Activated CD4-positive, alpha-beta T cell treated with anti-CD3 and anti-CD28 coated beads for 4 hours (primary cell): ENCODE measurements around the gene LIPG.

Experiments used
- DNase-seq, 2 donors: peaks; one replicate each; pipeline ENCODE4 v3.0.0-alpha.2; 2020

Gene LIPG

DNA sequence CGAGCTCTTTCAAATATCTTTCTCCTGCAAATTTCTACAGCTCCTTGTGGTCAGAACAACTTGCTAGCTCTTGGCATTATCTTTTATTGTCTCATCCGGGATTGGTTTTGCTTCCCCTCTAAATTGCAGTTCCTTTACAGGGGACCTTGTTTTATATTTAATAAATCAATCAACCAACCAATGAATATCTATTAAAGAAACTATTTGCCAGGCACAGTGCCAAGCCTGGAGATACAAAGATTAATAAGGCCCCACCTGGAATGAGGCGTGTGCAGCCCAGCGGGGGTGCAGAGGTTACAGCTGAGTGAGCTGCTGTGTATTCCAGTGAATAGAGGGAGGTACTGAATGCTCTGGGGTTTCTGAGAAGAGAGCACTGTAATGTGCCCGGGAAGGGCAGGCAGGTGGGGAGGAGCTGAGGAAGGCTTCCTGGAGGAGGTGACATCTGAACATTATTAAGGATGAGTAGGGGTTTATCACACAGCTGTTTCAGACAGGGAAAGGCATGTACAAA is 51.8 kb downstream of the LIPG start:
- DNase-seq: no peak

DNA sequence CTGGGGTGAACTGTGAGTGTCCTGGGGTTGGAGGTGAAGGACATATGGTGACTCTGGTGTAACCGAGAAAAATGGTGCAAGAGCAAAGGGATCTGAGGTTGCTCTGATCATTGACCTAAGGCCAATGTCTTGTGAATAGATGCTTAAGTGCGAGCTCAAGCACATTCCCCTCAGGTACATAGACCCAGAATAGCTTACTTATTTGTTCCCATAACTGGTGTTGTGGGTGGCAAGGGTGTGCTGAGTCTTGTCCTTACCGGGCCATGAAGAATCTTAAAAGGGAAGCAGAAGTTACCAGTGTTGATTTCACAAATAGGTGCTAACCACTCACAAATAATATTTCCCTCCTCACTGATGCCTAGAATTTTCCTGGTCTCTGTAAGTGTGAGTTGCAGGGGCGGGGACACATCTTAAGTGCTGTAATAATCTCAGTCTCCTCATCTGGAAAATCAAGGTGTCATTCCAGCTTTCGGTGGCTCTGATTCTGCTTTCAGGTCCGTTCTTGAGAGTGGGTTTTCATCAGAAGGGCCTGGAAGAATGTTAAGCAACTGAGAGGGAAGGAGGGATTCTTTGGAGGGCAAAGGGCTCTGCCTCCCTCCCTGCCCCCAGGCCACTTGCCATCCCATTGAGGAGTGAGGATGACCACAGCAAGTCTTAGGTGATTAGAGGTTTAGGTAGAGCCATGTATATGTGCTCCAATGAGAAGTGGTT is 54.9 kb downstream of the LIPG start:
- no peak for DNase-seq

DNA sequence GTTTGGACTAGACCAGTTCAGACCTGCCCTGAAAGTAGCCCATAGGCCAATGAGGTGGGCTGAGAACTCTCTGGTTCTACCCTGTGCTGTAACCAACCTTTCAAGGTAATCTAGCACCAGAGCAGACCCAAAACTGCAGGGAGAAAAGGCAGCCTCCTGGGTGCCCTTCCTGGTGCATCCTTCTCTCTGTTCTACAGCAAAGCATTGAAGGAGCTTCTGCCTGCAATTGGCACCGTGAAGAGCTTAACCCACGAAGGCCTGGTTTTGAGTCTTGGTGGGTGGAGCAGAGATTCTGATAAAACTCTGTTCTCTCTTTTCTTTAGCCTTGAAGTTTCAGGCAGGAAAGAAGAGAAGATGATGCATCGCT is 55.5 kb downstream of the LIPG start:
- no peak for DNase-seq

DNA sequence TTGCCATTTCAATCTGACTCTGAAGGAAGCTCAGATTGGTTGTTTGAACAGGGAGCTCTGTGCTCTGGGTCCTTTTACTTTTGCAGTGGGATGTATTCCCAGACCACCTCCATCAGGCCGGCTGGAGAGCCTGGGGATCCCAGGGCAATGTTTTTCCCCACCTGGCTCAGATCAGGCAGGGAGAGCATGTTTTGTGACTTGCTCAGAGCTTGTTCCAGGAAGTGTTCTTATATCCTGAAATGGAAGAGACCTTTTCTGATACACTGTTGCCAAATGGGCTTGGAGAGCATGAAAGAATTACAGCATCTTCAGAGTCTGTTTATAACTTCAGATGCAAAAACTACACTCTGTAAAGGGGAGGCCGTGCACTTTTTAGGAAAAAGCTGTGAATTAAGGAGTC is 56.0 kb downstream of the LIPG start:
- DNase-seq: no peak

DNA sequence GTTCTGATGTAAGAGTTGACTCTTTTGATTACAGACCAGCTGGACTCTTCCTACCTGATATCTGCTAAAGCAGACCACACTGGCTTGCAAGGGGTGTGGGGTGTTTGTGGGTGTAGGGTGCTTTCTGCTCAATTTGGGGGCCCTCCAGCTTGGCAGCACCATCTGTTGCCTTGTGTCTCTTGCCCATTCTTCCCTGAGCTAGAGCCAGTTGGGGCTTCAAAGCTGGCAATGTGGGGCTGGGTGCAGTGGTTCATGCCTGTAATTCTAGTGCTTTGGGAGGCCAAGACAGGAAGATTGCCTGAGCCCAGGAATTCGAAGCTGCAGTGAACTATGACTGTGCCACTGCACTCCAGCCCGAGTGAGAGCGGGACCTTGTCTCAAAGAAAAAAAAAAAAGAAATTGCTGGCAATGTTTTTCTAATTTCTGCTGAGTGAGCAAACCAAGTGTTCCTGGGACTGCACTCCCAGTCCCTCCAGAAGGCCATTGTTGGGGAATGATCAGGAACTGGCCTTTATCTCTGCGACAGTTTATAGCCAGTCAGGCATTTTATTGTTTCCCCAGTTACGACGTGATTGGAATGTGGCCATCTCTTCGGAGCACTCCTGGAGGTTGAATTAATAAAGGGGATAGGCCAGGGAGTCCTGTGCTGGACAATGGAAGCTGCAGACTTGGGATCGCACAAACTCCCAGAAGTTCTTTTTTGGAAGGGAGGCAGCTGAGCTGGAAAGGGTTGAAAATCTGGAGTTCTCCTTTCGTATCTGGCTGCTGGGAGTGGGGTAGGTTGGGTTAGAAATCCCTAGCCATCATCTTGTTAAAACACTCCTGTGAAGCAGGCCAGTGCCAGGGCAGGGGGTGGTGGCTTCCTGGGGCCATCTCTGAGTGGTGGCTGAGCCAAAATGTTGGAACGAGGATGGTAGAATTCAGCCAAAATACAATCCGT is 57.2 kb downstream of the LIPG start:
- no peak for DNase-seq

DNA sequence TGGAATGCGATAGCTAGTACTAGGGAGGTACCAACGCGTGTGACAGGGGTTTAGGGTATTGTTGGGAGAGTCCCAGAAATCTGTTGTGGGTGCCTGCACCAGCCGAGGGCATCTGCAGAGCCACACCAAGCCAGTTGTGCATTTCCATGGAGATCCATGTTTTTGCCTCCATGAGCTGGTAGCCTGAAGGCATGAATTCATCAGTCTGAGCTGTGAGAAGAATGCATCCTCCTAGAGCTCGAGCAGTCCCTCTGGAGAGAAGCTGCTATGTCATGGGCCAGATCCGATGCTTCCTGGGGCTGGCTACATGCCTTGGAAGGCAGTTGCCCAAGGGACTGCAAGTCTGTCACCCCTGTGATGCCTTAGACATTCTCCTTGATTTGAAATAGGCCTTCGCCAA is 57.9 kb downstream of the LIPG start:
- no peak for DNase-seq

DNA sequence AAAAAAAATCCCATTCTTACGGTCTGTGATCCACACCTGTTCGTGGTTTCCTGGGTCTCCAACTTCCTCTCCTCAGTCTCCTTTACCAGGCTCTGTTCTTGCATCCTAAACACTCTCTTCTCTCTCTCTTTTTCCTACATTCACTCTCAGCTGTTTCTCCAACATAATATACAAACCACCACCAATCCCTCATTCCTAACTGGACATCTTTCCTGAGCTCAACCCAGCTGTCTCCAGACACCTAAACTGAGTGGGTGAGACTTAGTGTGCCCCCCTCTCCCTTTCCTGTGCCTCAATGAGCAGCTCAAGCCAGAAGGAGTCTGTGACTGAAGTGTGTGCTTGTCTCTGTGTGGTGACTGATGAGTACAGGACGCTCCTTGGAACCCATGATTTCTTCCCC is 59.4 kb downstream of the LIPG start:
- no peak for DNase-seq

DNA sequence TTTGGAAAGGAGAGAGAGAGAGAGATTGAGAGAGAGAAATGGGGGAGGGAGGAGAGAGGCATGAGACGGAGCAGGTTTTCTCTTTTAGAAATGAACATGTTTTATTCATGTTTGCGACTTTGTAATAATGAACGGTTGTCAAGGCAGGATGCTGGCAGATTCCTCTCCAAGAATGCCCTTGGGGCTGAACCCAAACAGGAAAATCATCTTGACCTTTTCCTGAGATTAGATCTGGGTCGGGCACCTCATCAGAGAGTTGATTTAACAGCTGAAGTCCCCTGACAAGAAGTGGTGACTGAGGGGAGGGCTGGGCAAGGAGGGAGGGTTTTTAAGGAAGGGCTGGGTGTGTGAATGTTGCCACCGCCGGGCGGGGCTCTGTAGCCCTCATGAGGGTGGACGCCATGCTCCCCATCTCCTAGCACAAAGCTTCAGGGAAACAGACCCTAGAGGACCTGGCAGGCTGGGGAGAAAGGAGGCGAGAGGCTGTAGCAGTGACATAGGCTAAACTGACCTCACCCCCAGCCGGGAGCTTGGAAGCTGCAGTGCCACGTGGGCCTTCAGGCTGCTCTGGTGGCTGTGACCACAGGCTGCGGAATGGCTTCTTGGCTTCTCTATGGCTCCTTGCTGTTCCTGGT is 60.0 kb downstream of the LIPG start:
- DNase-seq: no peak

DNA sequence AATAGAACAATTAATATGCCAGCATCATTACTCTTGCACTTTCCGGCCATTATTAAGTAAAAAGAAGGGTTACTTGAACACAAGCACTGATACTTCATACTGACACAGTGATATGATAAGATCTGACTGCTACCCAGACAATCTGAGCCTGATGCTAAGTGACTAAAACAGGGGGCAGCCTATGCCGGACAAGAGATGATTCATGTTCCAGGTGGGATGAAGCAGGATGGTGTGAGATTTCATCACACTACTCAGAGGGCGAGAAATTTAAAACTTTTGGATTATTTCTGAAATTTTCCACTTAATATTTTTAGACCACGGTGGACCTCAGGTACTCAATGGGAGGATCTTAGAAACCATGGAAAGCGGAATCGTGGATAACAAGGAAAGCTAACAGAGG is 61.7 kb downstream of the LIPG start:
- DNase-seq: no peak

DNA sequence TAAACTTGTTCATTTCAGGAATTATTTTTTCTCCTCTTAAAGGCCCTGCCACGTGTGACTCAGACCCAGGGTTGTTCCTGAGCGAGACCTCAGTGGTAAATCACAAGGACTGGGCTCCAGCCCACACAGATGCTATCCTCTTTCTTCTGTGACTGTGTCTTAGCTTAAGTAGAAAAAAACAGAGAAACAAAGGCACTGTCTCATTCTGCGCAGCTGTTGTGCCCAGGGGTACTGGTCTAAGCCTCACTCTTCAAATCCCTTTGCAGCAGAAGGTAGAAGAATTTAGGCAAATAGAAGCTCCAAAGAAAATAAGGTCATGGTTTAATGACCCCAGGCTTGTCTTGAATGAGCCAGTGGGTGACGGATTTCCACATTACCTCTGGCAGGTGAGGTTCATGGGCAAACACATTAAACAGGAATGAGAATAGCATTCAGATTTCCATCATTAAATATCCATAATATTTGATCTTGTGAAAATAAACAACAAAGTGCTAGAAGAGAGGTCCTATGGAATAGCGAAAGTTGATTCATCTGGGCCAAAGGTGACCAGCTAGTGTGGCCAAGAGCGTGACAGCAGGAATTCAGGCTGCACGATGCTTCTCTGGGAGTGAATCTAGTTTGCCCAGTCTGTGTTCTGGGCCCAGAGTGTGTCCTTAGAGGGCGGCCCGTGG is 63.3 kb downstream of the LIPG start:
- DNase-seq: no peak

DNA sequence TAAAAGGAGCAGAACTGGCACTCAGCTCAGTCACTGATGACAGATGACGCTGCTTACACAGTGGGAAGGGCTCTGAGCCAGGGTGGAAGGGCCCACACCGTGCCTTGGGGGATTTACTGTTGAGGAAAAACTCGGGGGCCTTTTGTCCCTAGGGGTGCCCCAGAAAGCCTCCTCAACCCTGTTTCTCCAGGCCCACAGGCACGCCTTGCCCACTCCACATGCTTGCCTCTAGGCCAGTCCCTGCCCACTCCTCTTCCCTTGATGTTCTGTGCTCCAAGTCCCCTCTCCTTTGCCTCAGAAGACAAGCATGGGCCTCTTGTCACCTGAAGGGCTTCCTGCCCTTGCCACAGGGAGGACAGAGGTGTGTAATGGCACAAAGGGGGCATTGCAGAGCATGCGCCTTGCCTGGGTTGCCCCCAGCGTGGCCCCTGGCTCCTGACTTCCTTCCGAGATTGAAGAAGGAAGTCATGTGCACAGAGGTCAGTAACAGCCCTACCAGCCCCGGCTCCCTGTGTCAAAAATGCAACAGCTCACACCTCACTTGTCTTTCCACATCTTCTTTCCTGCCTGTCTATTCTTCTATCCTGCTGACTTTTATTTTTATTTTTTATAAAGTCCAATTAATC is 65.1 kb downstream of the LIPG start:
- no peak for DNase-seq

DNA sequence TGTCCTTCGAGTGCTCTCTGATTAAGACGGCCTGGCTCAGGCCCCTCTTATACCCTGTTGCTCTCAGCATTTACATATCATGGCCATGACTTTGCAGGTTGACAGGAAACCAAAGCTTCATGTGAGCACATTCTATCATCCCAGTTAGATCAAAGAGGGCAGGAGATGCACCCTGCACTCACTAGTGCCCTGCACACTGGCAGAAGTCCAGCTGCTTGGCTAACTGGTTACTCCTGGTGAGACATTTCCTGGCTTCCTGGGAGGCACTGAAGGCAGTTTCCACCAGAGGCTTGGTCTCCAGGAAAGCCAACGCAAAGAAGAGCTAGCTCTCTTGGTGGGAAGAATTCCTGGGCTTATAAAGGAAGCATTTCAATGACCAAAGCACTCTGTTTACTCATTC is 66.3 kb downstream of the LIPG start:
- DNase-seq: no peak

DNA sequence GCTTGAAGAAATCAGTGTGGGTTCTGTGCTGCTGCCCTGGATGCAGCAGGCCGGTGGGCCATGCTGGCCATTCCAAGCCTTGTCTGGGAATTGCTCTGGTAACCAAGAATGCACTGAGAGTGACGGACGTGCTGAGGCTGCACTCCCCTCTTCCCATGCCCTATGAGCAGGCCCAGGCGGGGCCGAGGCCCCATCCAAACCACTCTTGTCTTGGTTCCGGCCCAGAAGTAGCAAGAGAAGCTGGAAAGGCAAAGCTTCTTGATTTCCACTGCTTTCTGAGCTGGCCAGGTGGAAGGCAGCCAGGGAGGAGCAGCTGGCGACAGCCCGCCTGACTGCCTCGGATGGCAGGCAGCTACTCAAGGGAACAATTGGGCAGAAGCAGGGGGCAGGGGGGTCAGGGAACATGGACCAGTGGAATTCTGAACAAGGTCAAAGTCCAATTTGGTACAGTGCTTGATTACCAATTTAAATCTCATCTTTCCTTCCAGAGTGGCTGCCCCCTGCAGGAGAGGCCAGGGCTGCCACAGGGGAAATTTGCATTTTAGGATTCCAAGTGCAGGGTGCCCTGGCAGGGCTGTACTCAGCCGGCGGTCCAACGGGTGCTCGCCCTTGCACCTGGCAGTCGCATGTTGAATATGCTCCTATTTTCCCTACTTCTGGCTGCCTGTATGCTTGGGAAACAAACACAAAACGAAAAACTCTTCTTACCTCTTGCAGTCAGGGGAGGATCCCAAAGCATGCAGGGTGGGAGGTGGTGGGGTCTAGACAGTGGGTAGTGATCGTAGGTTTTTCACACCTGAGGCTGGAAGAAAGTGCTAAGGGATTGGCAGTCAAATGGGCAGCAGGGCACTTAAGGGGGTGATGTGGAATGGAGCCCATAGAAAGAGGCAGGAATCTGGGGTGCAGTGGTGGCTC is 67.3 kb downstream of the LIPG start:
- DNase-seq: no peak

DNA sequence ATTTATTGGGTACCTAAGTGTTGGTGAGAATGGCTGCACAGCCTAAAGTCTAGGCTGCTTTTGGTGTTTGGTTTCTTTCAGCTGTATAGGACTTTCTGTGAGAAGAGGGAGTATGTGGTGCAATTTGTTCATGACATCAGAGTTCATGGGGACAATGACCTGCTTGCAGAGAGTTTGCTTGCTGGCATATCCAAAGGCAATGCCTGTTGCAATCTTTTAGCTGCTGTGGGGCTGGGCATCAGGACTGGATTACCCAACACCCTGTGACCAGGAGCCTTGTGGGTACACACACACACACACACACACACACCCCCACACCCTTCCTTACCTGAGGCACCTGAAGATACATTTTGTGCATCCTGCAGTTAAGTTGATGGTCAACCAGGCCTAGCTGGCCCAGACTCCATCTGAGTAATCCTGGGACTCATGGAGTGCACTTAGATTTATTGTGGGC is 68.4 kb downstream of the LIPG start:
- DNase-seq: no peak

DNA sequence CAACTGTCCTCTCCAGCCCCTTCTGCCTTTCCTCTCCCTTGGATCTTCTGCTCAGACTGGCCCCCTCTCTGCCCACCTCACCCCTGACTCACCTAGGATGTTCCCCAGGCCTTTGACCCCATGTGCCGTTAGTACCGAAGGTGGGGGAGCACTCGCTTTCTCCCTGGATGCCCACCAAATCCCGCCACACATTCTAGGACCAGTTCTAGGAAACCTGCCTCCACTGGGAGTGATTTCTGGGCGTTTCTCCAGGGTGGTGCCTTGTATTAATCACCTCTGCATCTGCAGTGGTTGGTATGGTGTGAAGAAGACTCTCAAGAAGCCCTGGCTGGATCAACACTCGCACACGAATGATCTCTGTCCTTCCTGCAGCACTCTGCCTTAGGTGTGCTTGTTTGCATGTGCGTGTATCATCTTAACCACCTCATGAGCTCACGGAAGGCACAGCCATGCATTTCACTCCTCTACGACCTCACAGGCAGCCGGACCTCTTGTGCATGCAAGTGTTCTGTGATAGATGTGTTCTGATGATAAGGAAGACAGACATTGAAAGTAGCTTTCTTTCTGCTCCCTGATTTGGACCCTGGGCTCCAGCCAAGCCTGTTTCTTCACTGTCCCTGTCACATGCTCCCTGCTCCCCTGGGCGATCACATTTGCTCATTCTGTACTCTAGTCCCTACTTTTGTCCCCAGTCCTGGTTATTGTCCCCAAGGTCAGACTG is 69.4 kb downstream of the LIPG start:
- DNase-seq: no peak

DNA sequence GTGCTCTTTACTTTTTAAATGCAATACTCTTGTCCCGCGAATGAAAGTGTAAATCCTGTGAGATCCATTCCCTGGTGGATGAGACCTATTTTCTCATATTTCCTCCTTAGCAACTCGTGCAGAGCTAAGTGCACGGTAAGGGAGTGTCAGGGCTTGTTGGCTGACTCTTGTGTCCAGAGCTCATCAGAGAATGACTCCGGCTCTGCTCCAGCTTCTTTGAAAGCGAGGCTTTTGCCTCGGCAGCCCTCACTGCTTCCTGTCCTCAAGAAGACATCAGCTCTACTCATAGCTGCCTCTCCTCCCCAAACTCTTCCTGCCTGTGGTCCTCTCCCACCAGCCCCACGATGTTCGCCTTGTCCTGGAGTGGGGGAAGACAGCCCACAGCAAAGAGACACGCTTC is 70.7 kb downstream of the LIPG start:
- no peak for DNase-seq

DNA sequence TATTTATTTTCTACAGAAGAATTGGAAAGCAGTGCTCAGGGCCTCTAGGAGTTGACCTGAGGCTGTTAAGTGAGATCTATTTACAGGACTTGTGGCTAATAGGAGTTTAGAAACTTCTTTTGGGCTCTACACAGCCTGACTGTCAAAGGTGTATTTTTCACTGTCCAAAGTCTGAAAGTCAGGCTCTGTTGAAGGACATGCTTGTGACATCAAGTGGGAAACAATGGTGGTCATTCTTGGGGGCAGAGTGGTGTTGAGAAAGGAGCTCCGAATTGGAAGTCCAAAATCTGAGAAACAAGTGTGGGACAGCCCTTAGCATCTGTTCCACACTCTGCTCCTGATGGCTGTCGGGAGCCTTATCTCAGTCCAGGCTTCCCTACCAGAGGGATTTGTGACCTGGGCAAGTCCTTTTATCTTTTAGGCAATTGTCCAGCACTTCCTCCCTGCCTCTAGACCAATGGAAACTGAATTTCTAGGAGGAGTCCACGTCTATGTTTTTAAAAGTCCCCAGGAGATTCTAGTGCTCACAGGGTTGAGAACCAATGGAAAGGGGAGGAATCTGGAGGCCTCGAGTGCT is 76.4 kb downstream of the LIPG start:
- DNase-seq: no peak

DNA sequence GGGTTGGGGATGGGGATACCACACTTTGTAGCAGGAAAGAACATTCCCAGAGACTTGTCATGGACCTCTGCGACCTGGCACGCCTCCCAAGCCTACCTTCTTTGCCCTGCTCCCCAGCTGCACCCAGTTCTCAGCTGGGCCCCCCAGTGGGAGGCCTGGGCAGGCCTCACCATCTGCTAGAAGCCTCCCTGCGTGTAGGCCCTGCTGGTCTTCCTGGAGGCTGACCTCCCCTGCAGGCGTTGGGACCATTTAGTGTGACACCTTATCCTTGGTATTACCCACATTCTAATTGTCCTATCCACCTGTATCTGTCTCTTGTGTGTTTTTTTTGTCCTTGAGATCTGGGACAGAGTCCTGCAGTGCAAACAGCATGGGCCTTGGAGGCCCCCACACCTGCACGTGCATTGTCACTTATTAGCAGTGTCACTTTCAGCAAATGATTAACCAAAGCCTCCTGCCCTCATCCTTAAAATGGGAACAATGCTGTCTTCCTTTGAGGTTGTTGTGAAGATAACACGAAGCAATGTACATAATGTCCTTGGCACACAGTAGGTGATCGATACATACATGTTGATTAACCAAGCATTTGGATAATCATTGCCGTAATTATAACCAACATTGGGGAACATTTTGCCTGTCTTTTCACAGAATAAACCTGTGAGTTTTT is 77.2 kb downstream of the LIPG start:
- no peak for DNase-seq

DNA sequence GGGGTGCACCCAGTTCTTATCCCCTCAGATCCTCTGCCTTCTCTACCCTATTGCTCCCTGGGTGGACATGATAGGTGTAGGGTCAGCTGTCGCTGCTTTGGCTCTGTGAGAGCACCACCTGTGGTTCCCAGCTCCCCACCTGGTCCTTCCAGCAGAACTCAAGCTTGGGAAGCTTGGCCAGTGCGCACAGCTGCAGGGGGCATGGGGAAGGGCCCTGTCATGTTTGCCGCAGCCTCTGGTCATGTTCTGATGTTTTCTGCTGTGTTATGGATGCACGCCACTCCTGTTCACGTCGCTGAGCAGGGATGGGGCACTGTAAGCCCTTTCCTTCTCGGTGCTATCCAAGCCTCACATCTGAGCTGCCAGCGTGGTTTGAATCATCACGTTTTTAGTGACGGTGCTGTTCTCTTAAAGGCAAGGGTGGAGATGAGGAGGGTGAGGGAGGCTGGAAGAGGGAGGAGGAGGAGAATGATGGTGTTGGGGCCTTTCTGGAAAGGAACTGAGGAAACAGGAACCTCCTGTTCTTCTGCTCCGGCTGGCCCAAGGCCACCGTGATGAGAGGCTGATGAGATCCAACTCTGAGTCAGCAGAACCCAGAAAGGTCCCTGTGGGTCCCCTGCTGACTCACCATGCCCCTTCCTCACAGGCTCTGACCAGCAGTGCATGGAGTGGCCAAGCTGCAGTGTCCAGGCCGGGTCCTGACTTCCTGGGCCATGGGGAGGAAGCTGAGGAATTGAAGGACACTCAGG is 78.0 kb downstream of the LIPG start:
- DNase-seq: no peak
